ENCODE results near the gene ELP2. TPM values are rescaled to one million over a fixed set of nuclear protein-coding genes. Genes with fewer than 3 reads are reported as not detected.

ELP2 gene
- total RNA-seq, 1 experiment from 2014 or later, result 137 TPM

- Histone ChIP-seq H4K20me1 (ENCODE audit: control insufficient read depth, insufficient read depth, insufficient read length) (no peaks in the 10 kb centered on the region), H2AK5ac (ENCODE audit: insufficient read length, low read length) (no peak overlapping the region), H3K56ac (ENCODE audit: insufficient read length, low read depth, low read length) (no peak overlapping the region), H2BK15ac (ENCODE audit: low read depth, low read length) (no peak overlapping the region), H3K14ac (ENCODE audit: insufficient read depth, low read length) (no peak overlapping the region), H3K23me2 (ENCODE audit: insufficient read length, low read depth, low read length, poor library complexity, severe bottlenecking) (no peaks in the 10 kb centered on the region), H3K4me2 (ENCODE audit: insufficient read depth, insufficient read length, low read length) (no peak overlapping the region), H2BK5ac (ENCODE audit: insufficient read length, low read length) (no peak overlapping the region), H3K27ac (ENCODE audit: insufficient read length, low read depth, low read length) (no peak overlapping the region), H3K79me1 (ENCODE audit: insufficient read depth, low read depth, low read length, poor library complexity, severe bottlenecking) (no peaks in the 10 kb centered on the region), H3K79me2 (ENCODE audit: insufficient read depth, low read length) (no peaks in the 10 kb centered on the region), H4K91ac (ENCODE audit: insufficient read length, low read depth, low read length) (no peak overlapping the region), H4K5ac (ENCODE audit: insufficient read length, low read depth, low read length) (no peak overlapping the region), H3K18ac (ENCODE audit: insufficient read length, low read depth, low read length) (no peak overlapping the region), H3T11ph (ENCODE audit: low read length) (no peak overlapping the region), H2BK20ac (ENCODE audit: low read depth, low read length, poor library complexity, severe bottlenecking) (no peak overlapping the region), H2BK120ac (ENCODE audit: low read depth, low read length, poor library complexity, severe bottlenecking) (no peak overlapping the region), H4K8ac (replicated peaks; ENCODE audit: insufficient read length, low read depth, low read length) (no peak overlapping the region), H3K27me3 (ENCODE audit: insufficient read depth, low read length) (no peaks in the 10 kb centered on the region), H2BK12ac (ENCODE audit: insufficient read length, low read depth, low read length) (no peak overlapping the region), H3K23ac (ENCODE audit: insufficient read length, low read depth, low read length) (no peak overlapping the region), H2AFZ (ENCODE audit: low read length) (no peak overlapping the region), H3K4ac (ENCODE audit: low read depth, low read length) (no peak overlapping the region), H3K4me1 (ENCODE audit: insufficient read depth, low read length) (no peaks in the 10 kb centered on the region), H3K9me3 (ENCODE audit: control insufficient read depth, low read depth, low read length) (no peaks in the 10 kb centered on the region), H3K9ac (ENCODE audit: extremely low read depth, insufficient read length, low read length) (no peak overlapping the region)
- no peak for DNase-seq
- no peaks in the 10 kb centered on the region for H3K9me3 Mint-ChIP-seq
- no peaks in the 10 kb centered on the region for H3K27me3 Mint-ChIP-seq (ENCODE audit: low read depth)
- H3K4me3 Mint-ChIP-seq, result no peak overlapping the region
- no peaks in the 10 kb centered on the region for H3K4me1 Mint-ChIP-seq
- H3K27ac Mint-ChIP-seq, result peak overlapping the region in 1 of 3 experiments; percentile 10; a peak in 1 of 7 replicates
- H3K36me3 Mint-ChIP-seq (ENCODE audit: insufficient read depth in 1 of 3, low read depth in 3 of 3), result peaks cover 40 to 88% (median 86%) of the 10 kb centered on the region in 3 experiments; a peak in 6 of 7 replicates
- TF ChIP-seq, protein P1, sequence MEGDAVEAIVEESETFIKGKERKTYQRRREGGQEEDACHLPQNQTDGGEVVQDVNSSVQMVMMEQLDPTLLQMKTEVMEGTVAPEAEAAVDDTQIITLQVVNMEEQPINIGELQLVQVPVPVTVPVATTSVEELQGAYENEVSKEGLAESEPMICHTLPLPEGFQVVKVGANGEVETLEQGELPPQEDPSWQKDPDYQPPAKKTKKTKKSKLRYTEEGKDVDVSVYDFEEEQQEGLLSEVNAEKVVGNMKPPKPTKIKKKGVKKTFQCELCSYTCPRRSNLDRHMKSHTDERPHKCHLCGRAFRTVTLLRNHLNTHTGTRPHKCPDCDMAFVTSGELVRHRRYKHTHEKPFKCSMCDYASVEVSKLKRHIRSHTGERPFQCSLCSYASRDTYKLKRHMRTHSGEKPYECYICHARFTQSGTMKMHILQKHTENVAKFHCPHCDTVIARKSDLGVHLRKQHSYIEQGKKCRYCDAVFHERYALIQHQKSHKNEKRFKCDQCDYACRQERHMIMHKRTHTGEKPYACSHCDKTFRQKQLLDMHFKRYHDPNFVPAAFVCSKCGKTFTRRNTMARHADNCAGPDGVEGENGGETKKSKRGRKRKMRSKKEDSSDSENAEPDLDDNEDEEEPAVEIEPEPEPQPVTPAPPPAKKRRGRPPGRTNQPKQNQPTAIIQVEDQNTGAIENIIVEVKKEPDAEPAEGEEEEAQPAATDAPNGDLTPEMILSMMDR (conservative IDR thresholded peaks at IDR 0.05), result no peak
These were observed 27.7 kb downstream of the ELP2 start for GRCh38 chr18:36157441-36157840.
